Cardiac muscle cell (in vitro differentiated cells and primary cell): ENCODE measurements around the gene GOLPH3L. TPM values are rescaled to one million over a fixed set of nuclear protein-coding genes. Genes with fewer than 3 reads are reported as not detected.
"Not testable (repeated sequence)": the region's sequence is repeated elsewhere in the genome, so short reads cannot be mapped to it uniquely, and the experiment has no call there.

ENCODE experiments used
- DNase-seq, 2 donors: peaks; one replicate each; pipeline versions ENCODE4 v3.0.0 to v3.0.0-alpha.2; 2010 to 2017; ENCODE audit warnings: low read depth in 1 of 2, low spot score in 1 of 2
- H3K27ac ChIP-seq: fragments of 200-600 bp; sonication (generic); 2 replicates; pipeline ENCODE4 v1.5.1; 2016
- H3K27me3 ChIP-seq: fragments of 200-600 bp; sonication (generic); 2 replicates; pipeline ENCODE4 v1.6.0; 2016; ENCODE audit warnings: control low read depth
- H3K36me3 ChIP-seq: fragments of 200-600 bp; sonication (generic); 2 replicates; pipeline ENCODE4 v1.5.1; 2016; ENCODE audit warnings: control low read depth
- H3K4me1 ChIP-seq: fragments of 200-600 bp; sonication (generic); 2 replicates; pipeline ENCODE4 v1.8.1; 2017; ENCODE audit warnings: low read depth, mild to moderate bottlenecking, mixed run types
- H3K4me3 ChIP-seq: fragments of 200-600 bp; sonication (generic); 2 replicates; pipeline ENCODE4 v1.5.1; 2016; ENCODE audit warnings: mild to moderate bottlenecking
- H3K9me3 ChIP-seq: fragments of 200-600 bp; sonication (generic); 2 replicates; pipeline ENCODE4 v1.5.1; 2017; ENCODE audit warnings: low read depth, mild to moderate bottlenecking, control low read depth
- polyA plus RNA-seq: library from polyadenylated mRNA; unstranded; fragments of >200 nt; fragmentation: Nextera tagmentation; extraction: Ambion mirVana; gene quantifications from 2 replicates; pipeline ENCODE4 v1.2.1, GENCODE V29; 2016
- total RNA-seq: library from RNA; depleted of rRNA; stranded (reverse); fragments of >200 nt; gene quantifications from 2 replicates; pipeline ENCODE4 v1.2.3, GENCODE V29; 2016
- TF ChIP-seq, protein P1 (sequence below): IDR thresholded peaks from 2 replicates; pipeline ENCODE4 v1.5.1; 2012; ENCODE audit warnings: low read depth, mild to moderate bottlenecking, low read length

Gene GOLPH3L
- total and polyA plus RNA-seq, 2 experiments from 2014 or later = 6.6 to 22.3 TPM

GRCh38 chr1:150678988-150679387, 18.0 kb downstream of the GOLPH3L start:
- TF ChIP-seq, protein P1, sequence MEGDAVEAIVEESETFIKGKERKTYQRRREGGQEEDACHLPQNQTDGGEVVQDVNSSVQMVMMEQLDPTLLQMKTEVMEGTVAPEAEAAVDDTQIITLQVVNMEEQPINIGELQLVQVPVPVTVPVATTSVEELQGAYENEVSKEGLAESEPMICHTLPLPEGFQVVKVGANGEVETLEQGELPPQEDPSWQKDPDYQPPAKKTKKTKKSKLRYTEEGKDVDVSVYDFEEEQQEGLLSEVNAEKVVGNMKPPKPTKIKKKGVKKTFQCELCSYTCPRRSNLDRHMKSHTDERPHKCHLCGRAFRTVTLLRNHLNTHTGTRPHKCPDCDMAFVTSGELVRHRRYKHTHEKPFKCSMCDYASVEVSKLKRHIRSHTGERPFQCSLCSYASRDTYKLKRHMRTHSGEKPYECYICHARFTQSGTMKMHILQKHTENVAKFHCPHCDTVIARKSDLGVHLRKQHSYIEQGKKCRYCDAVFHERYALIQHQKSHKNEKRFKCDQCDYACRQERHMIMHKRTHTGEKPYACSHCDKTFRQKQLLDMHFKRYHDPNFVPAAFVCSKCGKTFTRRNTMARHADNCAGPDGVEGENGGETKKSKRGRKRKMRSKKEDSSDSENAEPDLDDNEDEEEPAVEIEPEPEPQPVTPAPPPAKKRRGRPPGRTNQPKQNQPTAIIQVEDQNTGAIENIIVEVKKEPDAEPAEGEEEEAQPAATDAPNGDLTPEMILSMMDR = no peak
- Histone ChIP-seq H3K27ac (no peak overlapping the region), H3K27me3 (no peaks in the 10 kb centered on the region), H3K4me1 (no peaks in the 10 kb centered on the region), H3K36me3 (no peaks in the 10 kb centered on the region), H3K9me3 (no peaks in the 10 kb centered on the region), H3K4me3 (no peak overlapping the region)
- no peak for DNase-seq

GRCh38 chr1:150674881-150675280, 22.1 kb downstream of the GOLPH3L start:
- DNase-seq = no peak
- TF ChIP-seq, protein P1 = no peak
- Histone ChIP-seq H3K4me3 (no peak overlapping the region), H3K27me3 (no peaks in the 10 kb centered on the region), H3K36me3 (no peaks in the 10 kb centered on the region), H3K4me1 (no peaks in the 10 kb centered on the region), H3K9me3 (no peaks in the 10 kb centered on the region), H3K27ac (no peak overlapping the region)

- no peak for DNase-seq
- H3K27me3 ChIP-seq = no peaks in the 10 kb centered on the region
- TF ChIP-seq, protein P1 = no peak
- H3K27ac ChIP-seq = no peak overlapping the region
- H3K4me1 ChIP-seq = no peaks in the 10 kb centered on the region
- H3K9me3 ChIP-seq = no peaks in the 10 kb centered on the region
- peaks cover 12% of the 10 kb centered on the region for H3K36me3 ChIP-seq
- no peak overlapping the region for H3K4me3 ChIP-seq
These were observed 33.6 kb downstream of the GOLPH3L start for GRCh38 chr1:150663321-150663720.

DNA sequence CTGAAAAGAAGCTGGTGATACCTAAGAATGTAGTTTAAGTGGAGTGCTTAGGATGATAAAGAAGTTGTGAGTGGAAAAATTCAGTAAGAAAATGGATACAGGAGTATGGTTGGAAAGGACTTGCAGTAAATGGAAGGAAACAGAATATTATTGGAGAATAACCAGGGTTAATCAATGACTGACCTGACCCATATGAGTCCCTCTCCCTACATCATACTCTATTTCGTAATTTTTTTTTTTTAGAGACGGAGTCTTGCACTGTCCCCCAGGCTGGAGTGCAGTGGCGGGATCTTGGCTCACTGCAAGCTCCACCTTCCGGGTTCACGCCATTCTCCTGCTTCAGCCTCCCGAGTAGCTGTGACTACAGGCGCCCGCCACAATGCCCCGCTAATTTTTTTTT, 34.1 kb downstream of the GOLPH3L start:
- Histone ChIP-seq H3K9me3 (no peaks in the 10 kb centered on the region), H3K4me1 (no peaks in the 10 kb centered on the region), H3K27me3 (no peaks in the 10 kb centered on the region), H3K36me3 (peaks cover 12% of the 10 kb centered on the region), H3K27ac (no peak overlapping the region), H3K4me3 (no peak overlapping the region)
- no peak for DNase-seq
- TF ChIP-seq, protein P1 = no peak

- H3K4me3 ChIP-seq = no peak overlapping the region
- TF ChIP-seq, protein P1 = no peak
- DNase-seq = no peak
- H3K36me3 ChIP-seq = peaks cover 12% of the 10 kb centered on the region
- H3K27ac ChIP-seq = no peak overlapping the region
- no peaks in the 10 kb centered on the region for H3K9me3 ChIP-seq
- H3K4me1 ChIP-seq = no peaks in the 10 kb centered on the region
- H3K27me3 ChIP-seq = no peaks in the 10 kb centered on the region
These were observed 35.8 kb downstream of the GOLPH3L start for GRCh38 chr1:150661156-150661555.

- TF ChIP-seq, protein P1 = no peak
- H3K36me3 ChIP-seq = peaks cover 12% of the 10 kb centered on the region
- no peaks in the 10 kb centered on the region for H3K9me3 ChIP-seq
- H3K27ac ChIP-seq = no peak overlapping the region
- no peaks in the 10 kb centered on the region for H3K27me3 ChIP-seq
- no peaks in the 10 kb centered on the region for H3K4me1 ChIP-seq
- no peak for DNase-seq
- no peak overlapping the region for H3K4me3 ChIP-seq
These were observed 36.4 kb downstream of the GOLPH3L start for GRCh38 chr1:150660584-150660983.

- not testable (repeated sequence) for DNase-seq, H3K27me3 ChIP-seq, H3K27ac ChIP-seq, H3K4me1 ChIP-seq, H3K4me3 ChIP-seq, H3K9me3 ChIP-seq
- H3K36me3 ChIP-seq = peaks cover 12% of the 10 kb centered on the region
These were observed 39.9 kb downstream of the GOLPH3L start for GRCh38 chr1:150657064-150657463.

- H3K4me1 ChIP-seq, H3K27me3 ChIP-seq, H3K27ac ChIP-seq, H3K4me3 ChIP-seq, H3K9me3 ChIP-seq, H3K36me3 ChIP-seq, DNase-seq: not testable (repeated sequence)
These were observed 42.3 kb downstream of the GOLPH3L start for GRCh38 chr1:150654635-150655034.
